Neural progenitor cell (in vitro differentiated cells): ENCODE results near the gene ACKR3. TPM values are rescaled to one million over a fixed set of nuclear protein-coding genes. Genes with fewer than 3 reads are reported as not detected.

ENCODE experiments used
- DNase-seq: peaks from one replicate; pipeline ENCODE4 v3.0.0-alpha.2; 2016; ENCODE audit warnings: low spot score
- H2AFZ ChIP-seq: fragments of 200-600 bp; sonication (generic); replicated peaks from 2 replicates; pipeline ENCODE4 v1.6.1; 2016; ENCODE audit warnings: antibody characterized with exemption
- H3F3A ChIP-seq: fragments of 200-600 bp; sonication (generic); 2 replicates; pipeline ENCODE4 v1.6.1; 2016; ENCODE audit warnings: antibody characterized with exemption, low read depth
- H3K27ac ChIP-seq: fragments of 200-600 bp; sonication (generic); 2 replicates; pipeline ENCODE4 v1.5.1; 2016; ENCODE audit warnings: mild to moderate bottlenecking
- H3K27me3 ChIP-seq: fragments of 200-600 bp; sonication (generic); 2 replicates; pipeline ENCODE4 v1.6.1; 2016; ENCODE audit warnings: mild to moderate bottlenecking, moderate library complexity
- H3K36me3 ChIP-seq: fragments of 200-600 bp; sonication (generic); 2 replicates; pipeline ENCODE4 v1.5.1; 2016
- H3K4me1 ChIP-seq: fragments of 200-600 bp; sonication (generic); 2 replicates; pipeline ENCODE4 v1.6.1; 2016; ENCODE audit warnings: mixed run types
- H3K4me2 ChIP-seq: fragments of 200-600 bp; sonication (generic); 2 replicates; pipeline ENCODE4 v1.6.1; 2016
- H3K4me3 ChIP-seq: fragments of 200-600 bp; sonication (generic); 2 replicates; pipeline ENCODE4 v1.5.1; 2016
- H3K79me2 ChIP-seq: fragments of 200-600 bp; sonication (generic); 2 replicates; pipeline ENCODE4 v1.6.1; 2016; ENCODE audit warnings: low read depth
- H3K9ac ChIP-seq: fragments of 200-600 bp; sonication (generic); 2 replicates; pipeline ENCODE4 v1.6.1; 2016
- H3K9me3 ChIP-seq: fragments of 200-600 bp; sonication (generic); 2 replicates; pipeline ENCODE4 v1.5.1; 2016; ENCODE audit warnings: low read depth
- H4K20me1 ChIP-seq: fragments of 200-600 bp; sonication (generic); 2 replicates; pipeline ENCODE4 v1.6.1; 2016; ENCODE audit warnings: low read depth
- H3K27ac Mint-ChIP-seq: 3 replicates; pipeline ENCODE4 v1.8.0; 2021; ENCODE audit warnings: mixed read lengths
- H3K27me3 Mint-ChIP-seq: 2 replicates; pipeline ENCODE4 v1.8.0; 2022; ENCODE audit warnings: low read depth, mild to moderate bottlenecking, inconsistent platforms, moderate library complexity, mixed read lengths; ENCODE audit not compliant: insufficient read depth
- H3K36me3 Mint-ChIP-seq: 3 replicates; pipeline ENCODE4 v1.8.0; 2021; ENCODE audit warnings: mixed read lengths
- H3K4me1 Mint-ChIP-seq: 3 replicates; pipeline ENCODE4 v1.8.0; 2021; ENCODE audit warnings: mixed read lengths
- H3K4me3 Mint-ChIP-seq: 3 replicates; pipeline ENCODE4 v1.8.0; 2021; ENCODE audit warnings: mild to moderate bottlenecking, moderate library complexity, mixed read lengths
- H3K9me3 Mint-ChIP-seq: 3 replicates; pipeline ENCODE4 v1.8.0; 2020; ENCODE audit warnings: mixed read lengths
- CTCF ChIP-seq: fragments of 200-600 bp; sonication (generic); IDR thresholded peaks from 2 replicates; pipeline ENCODE4 v1.5.1; 2017; ENCODE audit warnings: antibody characterized with exemption, mild to moderate bottlenecking
- EZH2 ChIP-seq: fragments of 200-600 bp; sonication (generic); IDR thresholded peaks from 2 replicates; pipeline ENCODE4 v1.6.1; 2017; ENCODE audit warnings: antibody characterized with exemption, mild to moderate bottlenecking, moderate library complexity
- EZH2phosphoT487 ChIP-seq: fragments of 200-600 bp; sonication (generic); IDR thresholded peaks from 2 replicates; pipeline ENCODE4 v1.6.1; 2017; ENCODE audit warnings: antibody characterized with exemption
- total RNA-seq: library from RNA; depleted of rRNA; stranded (reverse); fragments of >200 nt; gene quantifications from 2 replicates; pipeline ENCODE4 v1.2.3, GENCODE V29; 2015; ENCODE audit warnings: low replicate concordance

The ACKR3 gene
- total RNA-seq, 1 donor from 2014 or later, result 1.6 TPM

GRCh38 chr2:236597629-236598028 is 28.0 kb downstream of the ACKR3 start:
- H3K36me3 ChIP-seq, result no peaks in the 10 kb centered on the region
- Mint-ChIP-seq H3K4me1 (peaks cover 3% of the 10 kb centered on the region), H3K27me3 (peaks cover 3% of the 10 kb centered on the region), H3K36me3 (no peaks in the 10 kb centered on the region), H3K4me3 (no peak overlapping the region), H3K9me3 (no peaks in the 10 kb centered on the region), H3K27ac (no peak overlapping the region)
- H2AFZ ChIP-seq, result no peak overlapping the region
- H3K4me3 ChIP-seq, result no peak overlapping the region
- no peak overlapping the region for H3K4me2 ChIP-seq
- peaks cover 3% of the 10 kb centered on the region for H3F3A ChIP-seq
- no peak overlapping the region for H3K9ac ChIP-seq
- no peaks in the 10 kb centered on the region for H4K20me1 ChIP-seq
- peaks cover 4% of the 10 kb centered on the region for H3K4me1 ChIP-seq
- no peak overlapping the region for H3K27ac ChIP-seq
- no peaks in the 10 kb centered on the region for H3K9me3 ChIP-seq
- no peak for TF ChIP-seq EZH2phosphoT487
- TF ChIP-seq CTCF, result no peak
- no peak for TF ChIP-seq EZH2
- H3K79me2 ChIP-seq, result no peaks in the 10 kb centered on the region
- DNase-seq, result no peak
- no peaks in the 10 kb centered on the region for H3K27me3 ChIP-seq

GRCh38 chr2:236599059-236599458 is 29.4 kb downstream of the ACKR3 start:
- H3K4me1 ChIP-seq, result peaks cover 4% of the 10 kb centered on the region
- H2AFZ ChIP-seq, result no peak overlapping the region
- H3F3A ChIP-seq, result peaks cover under 1% of the 10 kb centered on the region
- Mint-ChIP-seq H3K4me1 (peaks cover 6% of the 10 kb centered on the region), H3K27ac (no peak overlapping the region), H3K4me3 (no peak overlapping the region), H3K9me3 (no peaks in the 10 kb centered on the region), H3K27me3 (peaks cover 3% of the 10 kb centered on the region), H3K36me3 (no peaks in the 10 kb centered on the region)
- H3K9ac ChIP-seq, result no peak overlapping the region
- DNase-seq, result no peak
- no peak overlapping the region for H3K4me2 ChIP-seq
- H3K79me2 ChIP-seq, result no peaks in the 10 kb centered on the region
- H3K36me3 ChIP-seq, result no peaks in the 10 kb centered on the region
- no peak overlapping the region for H3K27ac ChIP-seq
- TF ChIP-seq EZH2 (no peak), EZH2phosphoT487 (no peak)
- no peaks in the 10 kb centered on the region for H4K20me1 ChIP-seq
- no peaks in the 10 kb centered on the region for H3K27me3 ChIP-seq
- H3K9me3 ChIP-seq, result no peaks in the 10 kb centered on the region
- no peak overlapping the region for H3K4me3 ChIP-seq

GRCh38 chr2:236600158-236600557 is 30.5 kb downstream of the ACKR3 start:
- H3F3A ChIP-seq, result no peaks in the 10 kb centered on the region
- no peaks in the 10 kb centered on the region for H3K9me3 ChIP-seq
- no peaks in the 10 kb centered on the region for H4K20me1 ChIP-seq
- H3K4me2 ChIP-seq, result no peak overlapping the region
- H3K36me3 Mint-ChIP-seq, result no peaks in the 10 kb centered on the region
- no peaks in the 10 kb centered on the region for H3K36me3 ChIP-seq
- H3K4me3 ChIP-seq, result no peak overlapping the region
- H3K4me3 Mint-ChIP-seq, result no peak overlapping the region
- no peak overlapping the region for H3K27ac ChIP-seq
- H3K4me1 Mint-ChIP-seq, result peaks cover 17% of the 10 kb centered on the region
- DNase-seq, result no peak
- H3K27me3 ChIP-seq, result no peaks in the 10 kb centered on the region
- no peaks in the 10 kb centered on the region for H3K79me2 ChIP-seq
- TF ChIP-seq CTCF (no peak), EZH2phosphoT487 (no peak), EZH2 (no peak)
- no peaks in the 10 kb centered on the region for H3K9me3 Mint-ChIP-seq
- H3K27ac Mint-ChIP-seq, result peak overlapping the region; percentile 15
- no peak overlapping the region for H2AFZ ChIP-seq
- peaks cover 4% of the 10 kb centered on the region for H3K4me1 ChIP-seq
- H3K27me3 Mint-ChIP-seq, result no peaks in the 10 kb centered on the region
- H3K9ac ChIP-seq, result no peak overlapping the region

- Mint-ChIP-seq H3K4me1 (peaks cover 22% of the 10 kb centered on the region), H3K36me3 (no peaks in the 10 kb centered on the region), H3K27ac (no peak overlapping the region), H3K4me3 (no peak overlapping the region), H3K27me3 (peaks cover 3% of the 10 kb centered on the region), H3K9me3 (no peaks in the 10 kb centered on the region)
- Histone ChIP-seq H3K27me3 (no peaks in the 10 kb centered on the region), H3K4me2 (no peak overlapping the region), H3K4me1 (peaks cover 4% of the 10 kb centered on the region), H3K4me3 (no peak overlapping the region), H3K9me3 (no peaks in the 10 kb centered on the region), H3K36me3 (no peaks in the 10 kb centered on the region), H3K9ac (no peak overlapping the region), H3K27ac (no peak overlapping the region), H3F3A (no peaks in the 10 kb centered on the region), H2AFZ (no peak overlapping the region), H4K20me1 (no peaks in the 10 kb centered on the region), H3K79me2 (no peaks in the 10 kb centered on the region)
- no peak for DNase-seq
- no peak for TF ChIP-seq EZH2phosphoT487
Measured at GRCh38 chr2:236600892-236601291, 31.3 kb downstream of the ACKR3 start.
